ENCODE measurements around the gene TRERF1. TPM values are rescaled to one million over a fixed set of nuclear protein-coding genes. Genes with fewer than 3 reads are reported as not detected.

TRERF1 gene
- polyA plus RNA-seq, 1 donor (not counting 4 experiments of a cell fraction or from before 2014, with no cell fraction given): 4.8 TPM

DNA sequence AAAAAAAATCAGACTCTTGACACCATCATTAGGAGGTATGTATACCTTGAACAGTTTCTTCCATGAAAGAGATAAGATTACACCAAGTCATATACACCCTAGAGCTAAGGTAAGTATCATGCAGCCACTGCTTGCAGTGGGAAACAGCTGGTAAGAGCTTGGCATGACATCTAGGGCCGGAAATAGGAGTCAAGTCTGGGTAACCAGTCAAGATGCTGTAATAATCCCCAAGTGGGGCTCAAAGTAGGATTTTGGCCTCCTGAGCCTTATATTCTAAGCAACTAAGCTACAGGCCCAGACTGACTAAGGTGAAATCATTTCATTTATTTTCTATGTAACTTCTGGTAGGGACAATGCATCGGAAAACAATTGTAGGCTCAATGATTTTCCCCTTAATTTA lies 23.9 kb downstream of the TRERF1 start:
- H3K9me1 ChIP-seq (ENCODE audit: control insufficient read depth, extremely low read depth, insufficient read depth, low read length): peaks cover 5% of the 10 kb centered on the region
- no peaks in the 10 kb centered on the region for H3K27me3 ChIP-seq (ENCODE audit: control insufficient read depth, extremely low read depth, insufficient read depth, low read length)
- H3K9ac ChIP-seq (ENCODE audit: control insufficient read depth, extremely low read depth, insufficient read depth, low read length): no peak overlapping the region
- peaks cover 0 to 2% of the 10 kb centered on the region in 2 experiments for H3K36me3 ChIP-seq (ENCODE audit: control insufficient read depth in 2 of 2, extremely low read depth in 1 of 2, insufficient read depth in 2 of 2, low read length in 2 of 2)
- no peak overlapping the region for H3K4me3 ChIP-seq (ENCODE audit: control insufficient read depth in 2 of 3, extremely low read depth in 1 of 3, insufficient read depth in 2 of 3, low read depth in 1 of 3, low read length in 3 of 3)
- dilution Hi-C loops (cut with MboI; ENCODE audit: extremely low pct_ligation_motif_present, low sequenced_read_pairs): no loop called here
- H3K9me3 ChIP-seq (ENCODE audit: control insufficient read depth, low read depth, low read length): no peaks in the 10 kb centered on the region
- peaks cover 23% of the 10 kb centered on the region for H3K79me2 ChIP-seq (ENCODE audit: control insufficient read depth, insufficient read depth, low read length)
- H2AFZ ChIP-seq (ENCODE audit: control insufficient read depth, low read length): no peak overlapping the region
- no peak for TF ChIP-seq EZH2 (IDR thresholded peaks at IDR 0.05; ENCODE audit: low read length)
- TF ChIP-seq CTCF (optimal IDR thresholded peaks at IDR 0.05 in 1 of 3, IDR thresholded peaks at IDR 0.05 in 1 of 3, conservative IDR thresholded peaks at IDR 0.05 in 1 of 3; ENCODE audit: extremely low read depth in 1 of 3, insufficient read depth in 2 of 3, low read length in 3 of 3): no peak
- no peak overlapping the region for H3K4me2 ChIP-seq (ENCODE audit: control insufficient read depth, extremely low read depth, insufficient read depth, low read depth, low read length)
- FAIRE-seq: no peak
- H3K4me1 ChIP-seq (ENCODE audit: control insufficient read depth, extremely low read depth, insufficient read depth, low read length): peaks cover 6% of the 10 kb centered on the region
- no peak for DNase-seq (ENCODE audit: low read depth, low spot score)
- no peak overlapping the region for H3K27ac ChIP-seq (ENCODE audit: control insufficient read depth, insufficient read depth, low read length)
- H4K20me1 ChIP-seq (ENCODE audit: control insufficient read depth, extremely low read depth, insufficient read depth, low read length): peaks cover 2% of the 10 kb centered on the region

GRCh38 chr6:42426191-42426590 lies 25.5 kb downstream of the TRERF1 start:
- Histone ChIP-seq H4K20me1 (ENCODE audit: control insufficient read depth, extremely low read depth, insufficient read depth, low read length) (peaks cover 2% of the 10 kb centered on the region), H3K9me1 (ENCODE audit: control insufficient read depth, extremely low read depth, insufficient read depth, low read length) (peaks cover 5% of the 10 kb centered on the region), H3K79me2 (ENCODE audit: control insufficient read depth, insufficient read depth, low read length) (peaks cover 23% of the 10 kb centered on the region), H3K4me2 (ENCODE audit: control insufficient read depth, extremely low read depth, insufficient read depth, low read depth, low read length) (no peak overlapping the region), H3K36me3 (ENCODE audit: control insufficient read depth in 2 of 2, extremely low read depth in 1 of 2, insufficient read depth in 2 of 2, low read length in 2 of 2) (peaks cover 0 to 2% of the 10 kb centered on the region in 2 experiments), H2AFZ (ENCODE audit: control insufficient read depth, low read length) (no peak overlapping the region), H3K4me1 (ENCODE audit: control insufficient read depth, extremely low read depth, insufficient read depth, low read length) (peaks cover 6% of the 10 kb centered on the region), H3K9ac (ENCODE audit: control insufficient read depth, extremely low read depth, insufficient read depth, low read length) (no peak overlapping the region), H3K4me3 (ENCODE audit: control insufficient read depth in 2 of 3, extremely low read depth in 1 of 3, insufficient read depth in 2 of 3, low read depth in 1 of 3, low read length in 3 of 3) (no peak overlapping the region), H3K27me3 (ENCODE audit: control insufficient read depth, extremely low read depth, insufficient read depth, low read length) (no peaks in the 10 kb centered on the region), H3K9me3 (ENCODE audit: control insufficient read depth, low read depth, low read length) (no peaks in the 10 kb centered on the region), H3K27ac (ENCODE audit: control insufficient read depth, insufficient read depth, low read length) (no peak overlapping the region)
- no peak for DNase-seq (ENCODE audit: low read depth, low spot score)
- FAIRE-seq: no peak
- TF ChIP-seq EZH2 (IDR thresholded peaks at IDR 0.05; ENCODE audit: low read length) (no peak), CTCF (optimal IDR thresholded peaks at IDR 0.05 in 1 of 3, IDR thresholded peaks at IDR 0.05 in 1 of 3, conservative IDR thresholded peaks at IDR 0.05 in 1 of 3; ENCODE audit: extremely low read depth in 1 of 3, insufficient read depth in 2 of 3, low read length in 3 of 3) (no peak)
- dilution Hi-C loops (cut with MboI; ENCODE audit: extremely low pct_ligation_motif_present, low sequenced_read_pairs): no loop called here

All from keratinocyte (primary cell).